MCF 10A (cell line): ENCODE results near the gene KLHL25. TPM values are rescaled to one million over a fixed set of nuclear protein-coding genes. Genes with fewer than 3 reads are reported as not detected.

Source experiments
- BruUV-seq: library from RNA; stranded (reverse); fragments of 400-500 nt; replicated peaks from 2 replicates; lab custom pipeline; 2021; lab: Mats Ljungman, UMichigan
- CTCF ChIA-PET: fragments of 300-600 bp; sonication (Branson Sonifier 250); formaldehyde crosslinking; extraction: SDS; loops from one replicate; lab custom pipeline; 2021; ENCODE audit warnings: antibody characterized with exemption, inconsistent platforms; lab: Yijun Ruan, JAX
- POLR2A ChIA-PET: fragments of 300-600, 350-650 bp; sonication (Branson Sonifier 250); formaldehyde crosslinking; extraction: SDS; loops from one replicate; lab custom pipeline; 2020; ENCODE audit warnings: antibody characterized with exemption, inconsistent platforms; lab: Yijun Ruan, JAX
- DNase-seq: peaks from one replicate; pipeline ENCODE4 v3.0.0-alpha.2; 2018; ENCODE audit not compliant: unreplicated experiment
- H3K27ac Mint-ChIP-seq: one replicate; pipeline ENCODE4 v1.8.0; 2022; ENCODE audit warnings: mild to moderate bottlenecking, low read depth, mixed read lengths; ENCODE audit not compliant: unreplicated experiment
- H3K27me3 Mint-ChIP-seq: one replicate; pipeline ENCODE4 v1.8.0; 2022; ENCODE audit warnings: mixed read lengths; ENCODE audit not compliant: insufficient read depth, unreplicated experiment
- H3K36me3 Mint-ChIP-seq: one replicate; pipeline ENCODE4 v1.8.0; 2022; ENCODE audit warnings: mild to moderate bottlenecking, moderate library complexity, mixed read lengths; ENCODE audit not compliant: insufficient read depth, unreplicated experiment
- H3K4me1 Mint-ChIP-seq: one replicate; pipeline ENCODE4 v1.8.0; 2022; ENCODE audit warnings: mixed read lengths; ENCODE audit not compliant: insufficient read depth, unreplicated experiment
- H3K4me3 Mint-ChIP-seq: one replicate; pipeline ENCODE4 v1.8.0; 2022; ENCODE audit warnings: mild to moderate bottlenecking, moderate library complexity, mixed read lengths; ENCODE audit not compliant: unreplicated experiment
- H3K9me3 Mint-ChIP-seq: one replicate; pipeline ENCODE4 v1.8.0; 2022; ENCODE audit warnings: mixed read lengths; ENCODE audit not compliant: unreplicated experiment
- intact Hi-C: fragments of 100-400 bp; cut with micrococcal nuclease; formaldehyde crosslinking; loops from 2 replicates; pipeline ENCODE4 v1.14.1; 2022
- total RNA-seq: library from RNA; stranded (reverse); gene quantifications from 2 replicates; pipeline ENCODE4 v1.2.3, GENCODE V29; 2022
- TF ChIP-seq, protein P1 (sequence below): fragments of 200-600 bp; IDR thresholded peaks from one replicate; pipeline ENCODE4 v1.8.0; 2022; ENCODE audit warnings: antibody characterized with exemption, mild to moderate bottlenecking; ENCODE audit not compliant: unreplicated experiment

KLHL25 gene
- total RNA-seq, 1 experiment from 2014 or later = 3.1 TPM

DNA sequence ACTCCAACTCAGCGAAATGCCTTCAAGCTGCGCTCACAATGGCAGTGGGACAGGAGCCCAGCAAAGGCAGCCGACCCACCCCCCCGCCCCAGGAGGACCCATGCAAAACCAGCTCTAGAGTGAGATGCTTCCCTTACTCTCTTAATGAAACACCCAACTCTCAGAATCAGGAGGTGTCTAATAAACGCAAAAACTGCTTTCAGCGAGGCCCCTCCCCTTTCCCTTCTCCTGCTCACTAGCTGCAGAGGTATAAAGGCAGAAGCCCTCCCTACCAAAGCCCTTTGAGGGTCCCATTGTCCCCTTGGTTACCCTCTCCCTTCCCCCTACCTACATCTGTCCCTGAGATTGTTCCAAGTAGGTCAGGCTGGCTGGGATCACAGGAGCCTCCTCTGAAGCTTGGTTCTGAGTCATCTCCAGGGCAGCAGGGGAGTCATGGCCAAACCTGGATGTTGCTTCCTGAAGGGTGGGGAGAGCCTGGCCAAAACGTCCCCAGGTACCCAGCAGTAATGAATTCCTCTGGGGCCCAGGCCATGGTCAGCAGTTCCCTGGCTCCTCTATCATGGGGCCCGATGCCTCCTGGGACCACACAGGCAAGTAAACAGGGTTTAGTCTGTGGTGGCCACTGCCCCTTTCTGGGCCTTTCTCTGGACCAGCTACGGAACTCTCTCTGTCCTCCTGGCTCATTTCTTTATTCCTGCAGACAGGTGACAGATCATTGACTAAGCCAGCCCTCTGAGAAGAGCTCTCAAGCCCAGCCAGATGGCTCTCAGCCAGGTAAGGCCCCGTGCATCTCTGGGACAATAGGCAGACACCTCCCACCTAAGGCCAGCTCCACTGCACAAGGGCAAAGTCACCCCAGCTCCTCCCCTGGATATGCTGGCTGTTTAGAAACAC lies 8.6 kb downstream of the KLHL25 start:
- CTCF ChIA-PET = interaction anchor here (0.6 to 7.2 kb wide), 7 partner anchors 9 to 70 kb away, joined by 3 to 42 read pairs (median 3); no protein-coding TSS in a partner anchor
- POLR2A ChIA-PET = interaction anchor here (1.0 to 2.0 kb wide), 6 partner anchors 8 to 178 kb away, joined by 3 to 13 read pairs (median 4); partner anchors contain the start of gene KLHL25
- H3K4me1 Mint-ChIP-seq = peaks cover 12% of the 10 kb centered on the region
- peak; percentile 67 for DNase-seq
- H3K4me3 Mint-ChIP-seq = peak overlapping the region; percentile 44
- intact Hi-C loops = no loop called here
- TF ChIP-seq, protein P1, sequence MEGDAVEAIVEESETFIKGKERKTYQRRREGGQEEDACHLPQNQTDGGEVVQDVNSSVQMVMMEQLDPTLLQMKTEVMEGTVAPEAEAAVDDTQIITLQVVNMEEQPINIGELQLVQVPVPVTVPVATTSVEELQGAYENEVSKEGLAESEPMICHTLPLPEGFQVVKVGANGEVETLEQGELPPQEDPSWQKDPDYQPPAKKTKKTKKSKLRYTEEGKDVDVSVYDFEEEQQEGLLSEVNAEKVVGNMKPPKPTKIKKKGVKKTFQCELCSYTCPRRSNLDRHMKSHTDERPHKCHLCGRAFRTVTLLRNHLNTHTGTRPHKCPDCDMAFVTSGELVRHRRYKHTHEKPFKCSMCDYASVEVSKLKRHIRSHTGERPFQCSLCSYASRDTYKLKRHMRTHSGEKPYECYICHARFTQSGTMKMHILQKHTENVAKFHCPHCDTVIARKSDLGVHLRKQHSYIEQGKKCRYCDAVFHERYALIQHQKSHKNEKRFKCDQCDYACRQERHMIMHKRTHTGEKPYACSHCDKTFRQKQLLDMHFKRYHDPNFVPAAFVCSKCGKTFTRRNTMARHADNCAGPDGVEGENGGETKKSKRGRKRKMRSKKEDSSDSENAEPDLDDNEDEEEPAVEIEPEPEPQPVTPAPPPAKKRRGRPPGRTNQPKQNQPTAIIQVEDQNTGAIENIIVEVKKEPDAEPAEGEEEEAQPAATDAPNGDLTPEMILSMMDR = no peak
- H3K9me3 Mint-ChIP-seq = no peaks in the 10 kb centered on the region
- H3K36me3 Mint-ChIP-seq = no peaks in the 10 kb centered on the region
- peak overlapping the region; percentile 63 for H3K27ac Mint-ChIP-seq
- BruUV-seq = no TSS peak
- no peaks in the 10 kb centered on the region for H3K27me3 Mint-ChIP-seq

DNA sequence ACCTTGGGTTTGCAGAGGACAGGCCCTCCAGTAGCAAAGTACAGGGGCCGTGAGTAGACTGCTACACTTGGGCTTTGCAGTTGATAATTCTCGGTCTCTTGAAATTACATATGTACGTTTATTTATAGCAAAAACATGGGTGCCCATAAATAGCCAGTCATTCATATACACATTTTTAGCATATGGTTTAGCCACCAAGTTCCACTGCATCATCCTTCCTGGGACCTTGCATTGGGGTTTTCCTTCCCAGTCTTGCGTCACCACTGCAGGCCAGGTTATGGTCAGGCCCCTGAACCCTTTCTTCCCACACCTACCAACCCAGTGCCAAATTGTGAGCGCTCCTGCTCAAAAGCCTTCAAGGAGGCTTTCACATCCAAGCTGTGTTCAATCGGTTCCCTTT lies 12.7 kb downstream of the KLHL25 start:
- Mint-ChIP-seq H3K36me3 (no peaks in the 10 kb centered on the region), H3K4me3 (no peak overlapping the region), H3K27me3 (no peaks in the 10 kb centered on the region), H3K4me1 (peaks cover 24% of the 10 kb centered on the region), H3K27ac (no peak overlapping the region), H3K9me3 (no peaks in the 10 kb centered on the region)
- ChIA-PET POLR2A (interaction anchor here (1.1 kb wide), 1 partner anchor 11 kb away, joined by 3 read pairs; no protein-coding TSS in a partner anchor), CTCF (no interaction called here)
- DNase-seq = no peak
- TF ChIP-seq, protein P1 = no peak
- intact Hi-C loops = no loop called here
- no TSS peak for BruUV-seq

GRCh38 chr15:85781099-85781498 lies 13.6 kb downstream of the KLHL25 start:
- POLR2A ChIA-PET = interaction anchor here (0.8 kb wide), 1 partner anchor 12 kb away, joined by 4 read pairs; no protein-coding TSS in a partner anchor
- Mint-ChIP-seq H3K4me1 (peaks cover 22% of the 10 kb centered on the region), H3K9me3 (no peaks in the 10 kb centered on the region), H3K27me3 (no peaks in the 10 kb centered on the region), H3K27ac (no peak overlapping the region), H3K36me3 (no peaks in the 10 kb centered on the region), H3K4me3 (no peak overlapping the region)
- intact Hi-C loops = no loop called here
- CTCF ChIA-PET = interaction anchor here (0.7 kb wide), 1 partner anchor 21 kb away, joined by 3 read pairs; no protein-coding TSS in a partner anchor
- TF ChIP-seq, protein P1 = no peak
- no peak for DNase-seq
- BruUV-seq = no TSS peak
